Measurements from ENCODE around the gene KCNF1.

Gene KCNF1

GRCh38 chr2:10879624-10880585, 31.8 kb upstream of the KCNF1 start:
- no peak for DNase-seq (ENCODE audit: low read depth in 2 of 2)

DNA sequence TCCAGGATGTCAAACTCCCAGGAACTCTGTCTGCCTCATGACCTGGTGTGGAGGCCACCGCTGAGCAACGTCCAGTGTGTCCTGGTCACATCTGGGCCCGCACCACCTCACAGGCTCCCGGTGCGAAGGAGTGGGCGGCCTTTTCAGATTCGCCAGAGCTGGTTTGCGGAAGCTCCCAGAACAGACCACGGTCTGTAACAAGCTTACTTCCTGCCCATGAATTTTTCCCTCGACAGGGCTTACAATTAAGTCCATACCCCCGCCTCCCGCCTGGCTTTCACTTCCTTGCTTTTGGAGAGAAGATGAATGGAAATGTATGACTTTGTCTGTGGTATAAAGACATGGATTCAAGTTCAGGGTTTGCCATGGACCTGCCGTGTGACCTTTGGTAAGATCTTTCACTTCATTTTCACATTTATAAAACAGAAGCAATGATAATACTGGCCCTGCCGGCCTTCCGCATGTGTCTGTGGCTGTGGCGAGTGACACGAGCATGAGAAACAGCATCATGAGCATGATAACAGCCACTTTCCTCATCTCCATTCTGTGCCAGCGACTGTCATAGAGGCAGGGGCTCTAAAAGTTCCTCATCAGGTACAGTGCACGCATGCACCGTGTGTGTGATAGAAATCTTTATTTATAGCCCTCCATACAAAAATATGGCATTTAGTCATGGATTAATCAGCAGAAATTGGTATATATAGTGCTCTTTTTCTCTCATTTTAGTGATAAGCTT, 31.0 kb upstream of the KCNF1 start:
- DNase-seq (ENCODE audit: low read depth in 2 of 2) = no peak

GRCh38 chr2:10882568-10882967, 29.2 kb upstream of the KCNF1 start:
- no peak for DNase-seq (ENCODE audit: low read depth in 2 of 2)

- DNase-seq (ENCODE audit: low read depth in 2 of 2) = no peak
Measured at GRCh38 chr2:10883066-10883465, 28.7 kb upstream of the KCNF1 start.

GRCh38 chr2:10883801-10884478, 27.8 kb upstream of the KCNF1 start:
- no peak for DNase-seq (ENCODE audit: low read depth in 2 of 2)

GRCh38 chr2:10884574-10884975, 27.2 kb upstream of the KCNF1 start:
- no peak for DNase-seq (ENCODE audit: low read depth in 2 of 2)

DNA sequence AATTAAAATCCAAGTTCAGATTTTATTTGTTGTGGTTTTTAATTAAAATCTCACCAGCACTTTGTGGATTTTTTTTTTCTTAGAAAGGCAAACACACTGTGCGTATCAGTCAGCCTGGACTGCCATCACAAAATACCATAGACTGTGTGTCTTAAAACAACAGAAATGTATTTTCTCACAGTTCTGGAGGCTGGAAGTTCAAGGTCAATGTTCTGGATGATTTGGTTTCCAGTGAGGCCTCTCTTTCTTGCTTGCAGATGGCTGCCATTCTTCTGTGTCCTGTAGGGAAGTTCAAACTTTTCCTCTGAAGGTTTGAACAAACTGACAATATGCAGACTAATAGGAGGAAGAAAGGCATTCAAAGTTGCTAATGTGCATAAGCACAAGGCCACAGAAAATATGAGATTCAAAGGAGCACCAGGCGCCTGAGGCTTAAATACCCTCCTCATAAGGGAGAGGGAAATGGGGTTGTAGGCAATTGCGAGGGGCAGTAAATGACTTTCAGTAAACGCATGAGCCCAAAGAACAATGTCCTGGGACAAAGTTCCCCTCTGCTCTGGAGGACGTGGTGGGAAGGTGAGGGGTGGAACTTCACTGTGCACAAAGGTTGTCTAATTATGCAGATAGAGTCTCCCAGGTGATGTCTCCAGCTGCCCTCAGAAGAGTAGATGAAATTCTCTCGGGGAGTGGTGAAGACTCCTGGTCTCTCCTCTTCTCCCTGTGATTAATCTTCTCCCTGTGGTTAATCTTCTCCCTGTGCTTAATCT, 26.5 kb upstream of the KCNF1 start:
- no peak for DNase-seq (ENCODE audit: low read depth in 2 of 2)

- DNase-seq (ENCODE audit: low read depth in 2 of 2) = no peak
Measured at GRCh38 chr2:10887476-10887875, 24.3 kb upstream of the KCNF1 start.

DNA sequence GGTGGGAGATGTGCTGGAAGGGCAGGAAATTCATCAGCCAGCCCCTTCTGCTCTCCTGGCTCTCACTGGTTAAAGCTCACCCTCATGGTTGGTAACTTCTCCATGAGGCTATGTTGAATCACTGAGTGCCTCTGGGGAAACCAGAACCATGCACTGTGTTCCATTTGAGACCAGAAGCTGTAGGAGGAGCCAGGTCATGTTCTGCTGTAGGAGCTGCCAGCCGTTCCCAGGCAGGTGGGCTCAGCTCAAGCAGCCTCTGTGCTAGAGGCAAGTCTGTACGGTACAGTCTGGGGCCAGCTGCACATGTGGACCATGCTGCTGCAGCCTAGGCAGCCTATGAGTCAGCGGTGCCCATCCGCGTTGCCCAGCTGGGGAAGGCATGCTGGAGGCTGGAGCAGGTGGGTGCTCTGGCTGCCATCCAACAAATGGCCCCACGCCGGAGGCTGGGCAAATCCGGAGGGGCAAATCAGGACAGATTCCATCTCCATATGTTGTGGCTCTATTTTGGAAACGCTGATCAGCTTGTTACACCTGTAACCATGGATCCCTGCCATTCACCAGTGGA, 22.0 kb upstream of the KCNF1 start:
- DNase-seq (ENCODE audit: low read depth in 2 of 2) = no peak

DNA sequence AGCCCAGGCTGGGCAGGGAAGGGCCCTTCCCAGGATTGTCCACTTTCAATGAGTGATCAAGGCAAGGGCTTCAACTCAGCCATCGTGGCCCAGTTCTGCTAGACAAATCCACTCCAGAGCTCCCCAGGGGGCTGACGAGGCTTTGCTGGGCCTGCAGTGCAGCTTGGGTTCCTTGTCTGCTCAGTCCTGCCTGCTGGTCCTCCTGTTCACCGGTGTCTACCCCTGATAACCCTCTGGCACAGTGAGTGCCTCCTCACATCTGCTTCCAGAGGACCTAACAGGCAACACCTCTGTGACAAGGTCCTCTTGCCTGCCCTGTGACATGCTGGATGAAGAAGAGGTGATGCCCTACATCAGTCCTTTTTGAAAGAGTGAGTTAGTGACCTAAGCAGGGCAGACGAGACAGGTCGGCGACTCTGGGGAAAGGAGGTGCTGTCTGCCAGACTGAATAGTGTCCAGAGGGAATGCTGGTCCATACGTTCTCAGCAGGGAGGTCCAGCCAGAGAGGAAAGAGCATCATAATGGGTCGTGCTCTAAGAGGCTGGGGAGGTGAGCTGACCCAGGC, 20.9 kb upstream of the KCNF1 start:
- no peak for DNase-seq (ENCODE audit: low read depth in 2 of 2)

DNA sequence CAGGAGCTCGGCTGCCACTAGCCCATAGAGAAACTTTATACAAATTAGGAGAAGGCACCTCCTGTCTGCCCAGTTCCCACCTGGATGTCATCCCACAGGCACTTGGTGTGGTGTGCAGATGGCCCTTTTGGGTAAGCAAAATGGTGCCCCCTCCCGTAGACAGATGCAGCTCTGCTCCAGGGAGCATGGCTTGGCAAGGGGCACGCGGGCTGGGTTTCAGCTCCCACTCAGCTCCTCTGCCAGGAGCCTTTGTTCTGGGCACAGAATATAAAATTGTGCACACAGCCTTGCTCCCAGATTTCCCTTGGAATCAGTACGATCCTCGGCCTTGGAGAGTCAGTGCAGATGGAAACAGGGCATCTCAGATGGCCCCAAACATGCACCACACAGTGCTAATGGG, 20.3 kb upstream of the KCNF1 start:
- DNase-seq (ENCODE audit: low read depth in 2 of 2) = no peak

- DNase-seq (ENCODE audit: low read depth in 2 of 2) = no peak
Measured at GRCh38 chr2:10891848-10892247, 19.9 kb upstream of the KCNF1 start.

DNA sequence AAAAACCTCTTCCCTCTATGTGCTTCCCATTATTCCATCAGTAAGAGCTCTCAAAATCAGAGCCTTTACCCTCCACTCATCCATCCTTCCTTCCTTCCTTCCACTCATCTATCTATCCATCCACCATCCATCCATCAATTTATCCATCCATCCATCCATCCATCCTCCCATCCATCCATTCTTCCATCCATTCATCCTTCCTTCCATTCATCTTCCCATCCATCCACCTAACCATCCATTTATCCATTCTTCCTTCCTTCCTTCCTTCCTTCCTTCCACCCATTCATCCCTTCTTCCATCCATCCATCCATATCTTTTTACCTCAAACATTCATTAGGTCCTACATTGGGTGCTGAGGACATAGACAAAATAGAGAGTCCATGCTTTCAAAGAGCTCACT, 19.4 kb upstream of the KCNF1 start:
- DNase-seq (ENCODE audit: low read depth in 2 of 2) = no peak

DNA sequence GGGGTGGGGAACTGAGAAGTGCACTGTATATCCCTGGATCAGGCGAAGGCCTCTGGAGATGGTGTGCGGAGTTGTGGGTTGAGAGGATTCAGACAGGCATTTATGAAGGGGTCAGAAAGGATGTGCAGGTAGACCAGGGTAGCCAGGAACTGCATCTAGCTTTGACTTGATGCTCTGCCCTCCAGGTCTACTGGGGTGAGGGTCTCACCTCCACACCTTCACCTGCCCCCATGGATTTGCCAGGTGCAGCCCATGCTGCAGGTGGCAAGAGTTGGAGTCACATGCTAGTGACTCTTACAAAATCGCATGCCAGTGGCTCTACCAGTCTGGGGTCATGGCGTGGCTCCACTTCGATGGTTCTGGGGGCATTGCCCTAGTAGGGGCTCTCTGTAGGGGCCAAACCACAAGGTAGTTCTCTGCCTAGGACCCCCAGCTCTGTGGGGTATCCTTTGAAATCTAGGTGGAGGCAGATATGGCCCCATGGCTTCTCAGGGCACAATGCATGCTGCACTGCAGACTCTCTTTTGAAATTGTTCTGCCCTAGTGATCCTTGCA, 18.9 kb upstream of the KCNF1 start:
- DNase-seq (ENCODE audit: low read depth in 2 of 2) = no peak

DNA sequence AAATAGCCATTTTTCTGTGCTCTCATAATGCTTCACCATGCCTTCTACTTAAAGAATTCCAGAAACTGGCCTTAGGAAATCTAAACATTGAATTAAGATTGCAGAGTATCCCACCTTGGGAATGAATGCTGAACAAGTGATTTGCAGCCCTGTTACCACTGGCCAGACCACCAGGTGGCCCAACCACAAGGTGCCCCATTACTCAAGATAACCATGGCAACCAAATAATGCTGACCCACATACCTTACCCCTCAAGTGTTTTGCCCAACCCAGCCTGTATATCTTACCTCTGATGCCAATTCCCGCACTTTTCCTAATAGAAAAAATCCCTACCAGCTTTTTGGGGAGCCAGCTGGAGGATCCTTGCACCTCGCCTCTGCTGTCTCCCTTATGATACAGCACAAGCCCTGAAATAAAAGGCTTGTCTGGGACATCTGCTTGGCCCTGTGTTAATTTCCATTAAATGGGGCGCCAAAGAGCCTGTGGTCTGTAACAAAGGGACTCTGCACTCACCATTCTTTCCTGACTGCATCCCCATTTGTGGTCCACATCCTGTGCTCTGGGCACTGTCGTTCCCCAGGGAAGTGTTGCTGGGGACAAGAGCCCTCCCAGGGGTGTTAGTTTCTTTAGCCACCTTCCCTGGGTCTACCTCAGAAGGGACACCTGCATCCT, 17.3 kb upstream of the KCNF1 start:
- DNase-seq (ENCODE audit: low read depth in 2 of 2) = no peak

- DNase-seq (ENCODE audit: low read depth in 2 of 2) = no peak
Measured at GRCh38 chr2:10895231-10895630, 16.5 kb upstream of the KCNF1 start.

DNA sequence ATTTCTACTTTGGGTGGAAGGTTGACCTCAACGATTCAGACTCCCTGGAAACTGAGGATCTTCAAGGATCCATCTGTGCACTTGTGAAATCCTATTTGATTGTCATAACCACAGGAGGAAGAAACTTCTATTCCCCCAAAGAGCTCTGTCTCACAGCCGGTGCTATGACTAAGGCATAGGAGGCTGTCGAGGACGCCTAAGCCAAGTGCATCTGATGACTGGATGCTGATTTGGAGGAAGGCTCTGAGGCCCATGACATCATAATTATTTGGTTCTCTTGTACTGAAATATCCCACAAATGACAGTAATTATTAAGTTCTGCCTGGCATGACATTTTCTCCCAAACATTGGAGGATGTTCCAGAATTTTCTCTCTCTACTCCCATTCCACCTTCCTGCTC, 13.8 kb upstream of the KCNF1 start:
- DNase-seq (ENCODE audit: low read depth in 2 of 2) = no peak

- DNase-seq (ENCODE audit: low read depth in 2 of 2) = no peak
Measured at GRCh38 chr2:10900216-10901109, 11.3 kb upstream of the KCNF1 start.

Data from stimulated activated CD8-positive, alpha-beta memory T cell treated with anti-CD3 and anti-CD28 coated beads, Interleukin-7, amount 100 ng/mL, for 4 hours (primary cell).